Endometrial microvascular endothelial cells (primary cell): ENCODE data around the gene MEIS3. TPM values are rescaled to one million over a fixed set of nuclear protein-coding genes. Genes with fewer than 3 reads are reported as not detected.
"Not testable (repeated sequence)": the region's sequence is repeated elsewhere in the genome, so short reads cannot be mapped to it uniquely, and the experiment has no call there.

Source experiments
- in situ Hi-C: cut with HindIII; loops from 2 replicates; pipeline ENCODE4 v1.10.0; 2017; ENCODE audit warnings: low sequenced_read_pairs, low pct_unique_long_range_greater_than_20kb; ENCODE audit errors: inconsistent ontology term
- total RNA-seq: library from RNA; depleted of rRNA; stranded (reverse); fragments of >200 nt; gene quantifications from one replicate; pipeline ENCODE4 v1.2.3, GENCODE V29; 2015; ENCODE audit errors: inconsistent ontology term

MEIS3 gene
- total RNA-seq, 1 donor from 2014 or later = not detected

DNA sequence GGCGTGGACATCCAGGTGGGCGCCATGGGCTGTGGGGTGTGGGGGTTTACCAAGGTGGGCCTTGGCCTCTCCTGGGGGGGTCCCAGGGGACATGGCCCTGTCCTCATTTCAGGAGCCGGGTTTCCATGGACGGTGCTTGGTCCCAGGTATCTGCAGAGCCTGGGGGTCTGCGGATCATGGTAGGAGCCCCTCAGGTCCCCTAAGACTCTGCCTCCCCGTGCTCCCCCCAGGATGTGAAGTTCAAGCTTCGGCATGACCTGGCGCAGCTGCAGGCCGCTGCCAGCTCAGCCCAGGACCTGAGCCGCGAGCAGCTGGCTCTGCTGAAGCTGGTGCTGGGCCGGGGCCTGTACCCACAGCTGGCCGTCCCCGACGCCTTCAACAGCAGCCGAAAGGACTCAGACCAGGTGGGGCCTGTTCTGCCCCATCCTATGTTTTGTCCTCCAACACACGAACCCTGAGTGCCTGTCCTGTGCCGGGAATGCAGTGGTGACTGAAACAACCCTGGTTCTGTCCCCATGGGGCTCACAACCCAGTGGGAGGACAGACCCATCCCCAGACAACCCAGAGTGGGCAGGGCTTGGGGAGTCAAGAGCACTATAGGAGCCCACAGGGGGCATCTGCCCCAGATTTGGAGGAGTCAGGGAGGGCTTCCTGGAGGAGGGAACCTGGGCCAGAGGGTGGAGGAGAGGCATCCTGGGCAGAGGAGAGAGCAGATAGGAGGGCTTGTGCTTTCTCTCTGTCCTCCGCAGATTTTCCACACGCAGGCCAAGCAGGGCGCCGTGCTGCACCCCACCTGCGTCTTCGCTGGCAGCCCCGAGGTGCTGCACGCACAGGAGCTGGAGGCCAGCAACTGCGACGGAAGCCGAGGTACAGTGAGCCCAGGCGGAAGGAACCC, 43.4 kb downstream of the MEIS3 start:
- in situ Hi-C loops = no loop called here

DNA sequence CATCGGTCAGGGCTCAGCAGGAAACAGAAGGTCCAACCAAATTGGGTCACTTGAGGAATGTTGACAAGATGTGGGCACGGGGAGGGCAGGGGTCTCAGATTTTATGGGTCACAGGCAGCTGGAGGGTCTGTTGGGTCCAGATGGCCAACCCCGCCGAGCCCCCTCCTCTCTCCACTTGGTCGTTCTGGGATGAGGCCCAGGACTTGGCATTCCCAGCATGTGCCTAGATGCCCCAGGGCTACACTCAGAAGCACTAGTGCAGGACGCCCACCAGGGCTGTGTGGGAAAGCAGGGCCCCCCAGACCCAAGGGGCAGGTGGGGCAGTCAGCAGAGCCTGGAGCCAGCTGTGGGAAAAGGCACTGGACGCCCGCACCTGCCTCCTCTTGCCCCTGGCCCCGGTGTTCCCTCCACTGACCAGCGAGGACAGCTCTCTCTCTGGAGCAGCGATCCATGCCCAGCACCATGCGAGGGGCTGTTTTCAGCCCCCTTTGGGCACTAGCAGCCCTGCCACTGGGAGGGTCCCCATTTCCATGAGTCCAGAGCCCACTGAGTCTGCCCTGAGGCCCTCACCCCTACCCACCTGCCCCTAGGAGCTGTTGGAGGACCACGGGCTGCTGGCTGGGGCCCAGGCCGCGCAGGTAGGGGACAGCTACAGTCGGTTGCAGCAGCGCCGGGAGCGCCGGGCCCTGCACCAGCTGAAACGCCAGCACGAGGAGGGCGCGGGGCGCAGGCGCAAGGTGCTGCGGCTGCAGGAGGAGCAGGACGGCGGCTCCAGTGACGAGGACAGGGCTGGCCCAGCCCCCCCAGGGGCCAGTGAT, 44.2 kb downstream of the MEIS3 start:
- in situ Hi-C loops = no loop called here

DNA sequence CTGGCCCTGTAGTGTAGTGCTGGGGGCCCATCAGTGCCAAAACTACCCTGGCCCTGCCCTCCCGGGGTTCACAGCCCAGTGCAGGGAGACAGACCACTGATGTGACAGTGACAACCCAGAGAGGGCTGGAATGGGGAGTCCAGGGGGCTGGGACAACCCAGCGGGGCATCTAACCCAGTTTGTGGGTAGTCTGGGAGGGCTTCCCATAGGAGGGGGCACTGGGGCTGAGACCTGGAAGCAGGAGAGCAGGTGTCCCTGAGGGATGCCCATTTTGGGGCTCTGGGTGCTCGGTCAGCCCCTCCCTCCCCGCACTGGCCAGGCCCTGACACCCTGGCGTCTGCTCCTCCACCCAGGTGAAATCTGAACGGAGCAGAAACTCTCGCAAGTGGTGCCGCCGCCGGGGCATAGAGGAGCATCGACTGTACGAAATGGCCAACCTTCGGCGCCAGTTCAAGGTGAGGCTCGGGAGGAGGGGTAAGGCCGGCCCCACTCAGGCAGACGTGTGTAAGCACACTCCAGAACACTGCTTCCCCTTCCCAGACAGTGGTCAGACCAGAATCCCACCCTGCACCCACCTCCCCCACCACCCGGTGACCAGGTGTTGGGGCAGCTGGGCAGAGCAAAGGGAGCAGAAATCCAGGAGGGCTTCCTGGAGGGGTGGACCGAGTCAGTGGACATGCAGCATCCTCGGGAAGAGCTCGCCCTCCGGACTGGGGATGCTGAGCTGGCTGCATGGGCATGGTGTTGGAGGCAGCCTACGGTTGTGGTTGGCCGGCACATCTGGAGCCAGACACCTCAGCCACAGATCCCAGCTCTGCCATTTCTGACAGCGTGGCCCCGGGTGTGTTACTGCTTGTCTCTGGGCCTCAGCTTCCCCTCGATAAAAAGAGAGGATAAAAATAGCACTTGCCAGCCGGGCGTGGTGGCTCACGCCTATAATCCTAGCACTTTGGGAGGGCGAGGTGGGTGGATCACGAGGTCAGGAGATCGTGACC, 45.8 kb downstream of the MEIS3 start:
- in situ Hi-C loops = no loop called here

DNA sequence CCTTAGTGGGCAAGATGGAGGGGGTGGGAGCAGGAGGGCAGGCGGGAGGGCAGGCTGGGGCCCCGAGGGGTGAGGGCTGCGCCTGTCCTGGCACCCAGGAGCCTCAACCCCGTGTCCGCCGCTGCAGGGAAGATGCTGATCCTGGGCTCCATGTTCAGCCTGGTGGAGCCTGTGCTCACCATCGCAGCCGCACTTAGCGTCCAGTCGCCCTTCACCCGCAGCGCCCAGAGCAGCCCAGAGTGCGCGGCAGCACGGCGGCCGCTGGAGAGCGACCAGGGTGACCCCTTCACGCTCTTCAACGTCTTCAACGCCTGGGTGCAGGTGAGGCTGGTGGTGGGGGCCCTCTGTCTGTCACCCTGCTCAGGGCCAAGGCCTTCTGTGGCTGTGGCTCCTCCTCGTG, 46.7 kb downstream of the MEIS3 start:
- in situ Hi-C loops = no loop called here

DNA sequence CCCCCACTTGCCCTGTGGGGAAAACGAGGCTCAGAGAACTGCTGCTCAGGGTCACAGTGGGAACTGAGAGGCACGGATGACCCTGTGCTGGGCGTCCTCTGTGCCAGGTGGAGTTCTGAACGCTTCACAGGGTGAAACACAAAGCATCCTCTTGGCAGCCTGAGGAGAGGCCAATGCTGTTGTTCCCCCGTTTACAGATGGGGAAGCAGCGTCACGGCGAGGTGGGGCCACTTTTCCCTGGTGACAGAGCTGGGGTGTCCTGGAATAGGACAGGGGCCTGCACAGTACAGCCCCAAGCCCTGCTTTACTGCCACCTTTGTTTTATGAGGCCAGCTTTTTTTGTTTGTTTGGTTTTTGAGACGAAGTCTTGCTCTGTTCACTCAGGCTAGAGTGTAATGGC, 48.1 kb downstream of the MEIS3 start:
- in situ Hi-C loops = no loop called here

DNA sequence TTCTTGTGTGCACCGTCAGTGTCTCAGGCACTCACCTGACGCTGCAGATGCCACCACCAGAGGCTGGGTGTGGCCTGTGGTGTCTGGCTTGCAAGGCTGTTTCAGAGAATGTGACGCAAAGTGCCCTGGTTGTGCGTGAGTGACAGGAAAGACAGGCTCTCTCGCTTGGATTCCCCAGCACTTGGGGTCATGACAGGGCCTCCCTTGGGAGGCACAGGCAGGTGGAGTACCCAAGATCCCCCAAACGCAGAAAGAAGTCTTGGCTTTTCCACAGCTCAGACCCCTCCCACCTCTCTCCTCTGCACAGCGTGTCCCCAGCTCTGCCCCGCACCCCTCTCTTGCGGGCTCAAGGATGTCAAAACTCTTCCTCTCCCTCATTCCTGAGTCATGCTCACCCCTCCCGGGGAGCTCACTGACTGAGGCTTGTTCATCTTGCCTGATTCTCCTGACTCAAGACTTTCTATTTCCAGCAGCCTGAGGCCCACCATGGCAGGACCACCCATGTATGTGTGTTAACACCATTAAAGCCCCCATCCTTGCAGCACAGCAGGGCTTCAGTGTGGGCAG, 49.2 kb downstream of the MEIS3 start:
- in situ Hi-C loops = no loop called here

DNA sequence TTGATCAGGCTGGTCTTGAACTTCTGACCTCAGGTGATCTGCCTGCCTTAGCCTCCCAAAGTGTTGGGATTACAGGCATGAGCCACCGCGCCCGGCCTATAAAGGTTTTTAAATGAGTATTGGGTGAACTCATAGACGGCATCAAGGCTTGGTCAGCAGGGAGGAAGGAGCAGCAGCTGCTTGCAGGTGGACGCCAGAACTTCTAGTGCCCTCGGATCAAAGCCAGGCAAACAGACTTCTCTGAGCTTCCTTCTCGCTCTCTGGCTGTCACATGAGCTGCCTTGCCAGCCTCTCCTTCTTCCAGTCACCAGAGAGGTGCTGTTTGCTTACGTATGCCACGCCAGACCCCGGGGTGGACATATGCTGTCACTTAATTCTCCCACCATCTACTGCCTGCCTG, 53.9 kb downstream of the MEIS3 start:
- in situ Hi-C loops = not testable (repeated sequence)

DNA sequence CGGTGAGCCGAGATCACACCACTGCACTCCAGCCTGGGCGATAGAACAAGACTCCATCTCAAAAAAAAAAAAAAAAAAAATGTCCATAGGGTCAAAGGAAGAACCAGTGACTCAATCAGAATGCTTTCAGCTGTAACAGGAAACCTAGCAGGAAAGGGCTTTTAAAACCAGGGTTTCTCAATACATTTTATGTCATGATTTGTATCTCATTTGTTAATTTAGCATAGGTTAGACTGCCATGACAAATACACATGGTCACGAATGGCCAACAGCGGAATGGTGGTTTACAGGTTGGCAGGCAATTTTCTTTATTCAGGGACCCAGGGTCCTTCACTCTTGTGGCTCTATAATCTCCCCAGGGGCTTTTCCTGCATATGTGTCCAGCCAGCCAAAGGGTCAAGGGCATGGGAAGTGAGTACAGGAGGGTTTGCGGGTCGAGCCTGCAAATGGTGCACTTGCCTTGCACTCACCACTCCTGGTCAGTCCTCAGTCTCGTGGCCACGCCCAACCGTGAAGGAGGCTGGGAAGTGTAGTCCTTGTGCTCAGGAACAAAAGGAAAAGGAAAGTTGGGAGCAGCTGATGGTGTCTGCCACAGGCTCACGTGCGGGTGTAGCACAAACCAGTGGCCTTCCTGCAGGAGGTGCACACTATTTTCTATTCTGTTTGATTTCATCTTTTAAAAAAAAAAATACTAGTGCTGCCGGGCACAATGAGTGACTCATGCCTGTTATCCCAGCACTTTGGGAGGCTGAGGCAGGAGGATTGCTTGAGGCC, 55.4 kb downstream of the MEIS3 start:
- in situ Hi-C loops = no loop called here

DNA sequence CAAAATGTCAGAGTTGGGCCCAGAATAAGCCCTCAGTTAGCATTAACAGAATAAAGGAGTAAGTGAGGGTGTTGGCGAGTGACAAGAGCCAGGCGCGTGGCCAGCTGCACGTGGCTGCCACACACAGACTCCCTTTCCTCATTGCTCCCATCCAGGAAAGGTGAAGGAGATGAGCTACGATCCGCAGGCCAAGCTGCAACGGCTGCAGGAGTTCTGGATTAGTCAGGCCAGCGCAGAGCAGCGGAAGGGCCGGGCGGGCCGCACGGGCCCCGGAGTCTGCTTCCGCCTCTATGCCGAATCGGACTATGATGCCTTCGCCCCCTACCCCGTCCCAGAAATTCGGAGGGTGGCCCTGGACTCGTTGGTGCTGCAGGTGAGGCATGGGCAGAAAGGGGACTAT, 57.0 kb downstream of the MEIS3 start:
- in situ Hi-C loops = no loop called here

DNA sequence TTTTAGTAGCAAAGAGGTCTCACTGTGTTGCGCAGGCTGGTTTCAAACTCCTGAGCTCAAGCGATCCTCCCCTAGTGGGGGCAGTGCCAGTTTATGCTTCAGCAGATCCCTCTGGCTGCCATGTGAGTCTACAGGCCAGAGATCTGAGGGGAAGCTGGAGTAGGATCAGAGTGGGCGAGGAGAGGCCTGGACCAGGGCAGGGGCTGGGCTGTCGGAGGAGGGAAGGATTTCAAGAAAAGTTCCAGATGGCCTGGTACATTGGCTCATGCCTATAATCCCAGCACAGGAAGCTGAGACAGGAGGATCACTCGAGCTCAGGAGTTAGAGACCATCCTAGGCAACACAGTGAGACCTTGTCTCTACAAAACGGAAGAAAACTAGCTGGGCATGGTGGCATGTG, 60.4 kb downstream of the MEIS3 start:
- in situ Hi-C loops = no loop called here

DNA sequence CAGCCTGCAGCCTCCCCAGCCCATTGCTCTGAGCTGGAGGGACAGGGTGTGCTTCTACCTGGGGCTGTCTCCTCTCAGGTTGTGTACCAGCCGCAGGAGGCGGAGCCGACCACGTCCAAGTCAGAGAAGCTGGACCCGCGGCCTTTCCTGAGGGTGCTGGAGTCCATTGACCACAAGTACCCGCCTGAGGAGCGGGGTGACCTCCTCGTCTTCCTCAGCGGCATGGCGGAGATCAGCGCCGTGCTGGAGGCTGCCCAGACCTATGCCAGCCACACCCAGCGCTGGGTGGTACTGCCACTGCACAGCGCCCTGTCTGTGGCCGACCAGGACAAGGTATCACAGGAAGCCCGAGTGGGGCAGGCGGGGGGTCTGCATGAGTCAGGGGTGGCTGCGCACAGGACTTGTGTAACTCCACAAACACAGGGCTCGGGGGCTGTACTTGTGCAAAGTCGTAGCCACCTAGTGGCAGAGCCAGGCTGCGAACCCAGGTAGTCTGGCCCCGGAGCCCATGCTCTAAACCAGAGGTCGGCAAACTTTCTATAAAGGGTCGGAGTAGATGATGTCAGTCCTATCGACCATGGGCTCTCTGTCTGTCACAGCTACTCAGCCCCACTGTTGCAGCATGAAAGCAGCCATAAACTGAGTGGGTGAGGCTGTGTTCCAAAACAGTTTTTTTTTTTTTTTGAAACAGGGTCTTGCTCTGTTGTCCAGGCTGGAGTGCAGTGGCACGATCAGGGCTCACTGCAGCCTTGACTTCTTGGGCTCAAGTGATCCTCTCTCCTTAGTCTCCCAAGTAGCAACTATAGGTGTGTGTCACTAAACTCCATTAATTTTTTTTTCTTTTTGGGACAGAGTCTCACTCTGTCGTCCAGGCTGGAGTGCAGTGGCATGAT, 61.3 kb downstream of the MEIS3 start:
- in situ Hi-C loops = no loop called here

DNA sequence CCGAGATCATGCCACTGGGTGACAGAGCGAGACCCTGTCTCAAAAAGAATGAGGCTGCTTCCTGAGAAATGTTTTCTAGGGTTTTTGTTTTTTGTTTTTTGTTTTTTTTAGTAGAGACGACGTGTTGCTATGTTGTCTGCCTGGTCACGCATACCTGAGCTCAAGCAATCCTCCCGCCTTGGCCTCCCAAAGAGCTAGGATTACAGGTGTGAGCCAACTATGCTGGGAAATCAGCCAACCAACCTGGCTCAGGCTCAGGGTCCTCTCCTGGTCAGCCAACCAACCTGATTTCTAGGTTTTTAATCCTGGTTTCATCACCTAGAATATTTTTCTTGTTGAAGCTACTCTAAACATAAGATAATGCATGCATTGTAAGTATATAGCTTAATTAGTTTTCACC, 62.4 kb downstream of the MEIS3 start:
- in situ Hi-C loops = no loop called here

DNA sequence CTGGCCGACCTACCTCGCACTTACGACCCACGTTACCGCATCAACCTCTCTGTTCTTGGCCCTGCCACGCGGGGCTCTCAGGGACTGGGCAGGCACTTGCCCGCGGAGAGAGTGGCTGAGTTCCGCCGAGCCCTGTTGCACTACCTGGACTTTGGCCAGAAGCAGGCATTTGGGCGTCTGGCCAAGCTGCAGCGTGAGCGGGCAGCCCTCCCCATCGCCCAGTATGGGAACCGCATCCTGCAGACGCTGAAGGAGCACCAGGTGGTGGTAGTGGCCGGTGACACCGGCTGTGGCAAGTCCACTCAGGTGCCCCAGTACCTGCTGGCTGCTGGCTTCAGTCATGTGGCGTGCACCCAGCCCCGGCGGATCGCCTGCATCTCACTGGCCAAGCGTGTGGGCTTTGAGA, 66.0 kb downstream of the MEIS3 start:
- in situ Hi-C loops = no loop called here
